Measurements from ENCODE around the gene SETBP1. TPM values are rescaled to one million over a fixed set of nuclear protein-coding genes. Genes with fewer than 3 reads are reported as not detected.

The SETBP1 gene
- total and polyA plus RNA-seq, 9 of the 15 experiments (the other 6 are each of a cell fraction or from before 2014, with no cell fraction given): under 0.01 to 0.13 (median 0.04) TPM

- TF ChIP-seq JUND (IDR thresholded peaks at IDR 0.05; ENCODE audit: borderline replicate concordance, low read depth, low read length) (no peak), JUND (tag; IDR thresholded peaks at IDR 0.05; ENCODE audit: borderline replicate concordance, low read depth, low read length) (no peak), SIRT6 (IDR thresholded peaks at IDR 0.05; ENCODE audit: low read depth, low read length) (no peak), GATAD2B (IDR thresholded peaks at IDR 0.05; ENCODE audit: borderline replicate concordance) (no peak)
Measured at GRCh38 chr18:44701227-44701626, 20.5 kb downstream of the SETBP1 start (continued).

GRCh38 chr18:44702594-44702993, 21.9 kb downstream of the SETBP1 start:
- Histone ChIP-seq H2AFZ (ENCODE audit: low read depth, low read length) (no peak overlapping the region), H4K20me1 (replicated peaks; ENCODE audit: control insufficient read depth, insufficient read depth, low read length) (no peaks in the 10 kb centered on the region), H3K9ac (ENCODE audit: insufficient read depth in 1 of 2, low read depth in 2 of 2, low read length in 2 of 2) (no peak overlapping the region), H3K79me2 (ENCODE audit: control insufficient read depth, insufficient read depth, low read length) (no peaks in the 10 kb centered on the region), H3K27ac (ENCODE audit: extremely low read depth, low read depth, low read length) (no peak overlapping the region), H3K9me1 (ENCODE audit: control insufficient read depth, insufficient read depth, low read length) (no peaks in the 10 kb centered on the region), H3K4me2 (ENCODE audit: insufficient read depth, low read length) (no peak overlapping the region), H3K4me3 (no peak overlapping the region), H3K4me1 (replicated peaks in 1 of 2; ENCODE audit: control insufficient read depth in 2 of 2, insufficient read depth in 2 of 2, low read length in 2 of 2) (no peaks in the 10 kb centered on the region), H3K36me3 (ENCODE audit: control insufficient read depth, insufficient read depth, low read length) (no peaks in the 10 kb centered on the region), H3K9me3 (replicated peaks; ENCODE audit: control insufficient read depth, insufficient read depth, low read depth, low read length) (no peaks in the 10 kb centered on the region), H3K27me3 (ENCODE audit: control insufficient read depth in 2 of 2, insufficient read depth in 2 of 2, low read length in 2 of 2) (no peaks in the 10 kb centered on the region)
- 0% methylated on average over 1 of the region's 1 CpG for WGBS (ENCODE audit: insufficient coverage, low coverage, missing lambda C conversion rate)
- CTCF ChIA-PET (ENCODE audit: low intra/inter-chr PET ratio): no interaction called here
- ATAC-seq: no peak
- POLR2A ChIA-PET: no interaction called here
- no TSS peak for BruUV-seq (replicated peaks)
- FAIRE-seq: no peak
- in situ Hi-C loops (cut with MboI): no loop called here
- intact Hi-C loops (cut with micrococcal nuclease): no loop called here
- DNase-seq (ENCODE audit: extremely low read depth in 1 of 4, low spot score in 3 of 4): no peak
- no peak for TF ChIP-seq SIN3B (IDR thresholded peaks at IDR 0.05; ENCODE audit: low read depth)
- TF ChIP-seq SIRT6 (IDR thresholded peaks at IDR 0.05; ENCODE audit: low read depth, low read length): no peak
- no peak for TF ChIP-seq ZC3H11A (IDR thresholded peaks at IDR 0.05; ENCODE audit: low read depth, low read length)
- no peak for TF ChIP-seq KDM4B (IDR thresholded peaks at IDR 0.05; ENCODE audit: borderline replicate concordance in 2 of 2, low read depth in 1 of 2)
- no peak for TF ChIP-seq ZNF165 (CRISPR knock-in tag; IDR thresholded peaks at IDR 0.05; ENCODE audit: borderline replicate concordance)
- no peak for TF ChIP-seq MNT (conservative IDR thresholded peaks at IDR 0.05)
- no peak for TF ChIP-seq RHOXF2B (CRISPR knock-in tag; conservative IDR thresholded peaks at IDR 0.05)
